Hematopoietic multipotent progenitor cell treated with erythropoietin and hydrocortisone succinate and interleukin-3 and kit ligand, for 8 days (in vitro differentiated cells): ENCODE data around the gene APOH.
"Not testable (repeated sequence)": the region's sequence is repeated elsewhere in the genome, so short reads cannot be mapped to it uniquely, and the experiment has no call there.

Experiments
- DNase-seq: peaks from one replicate; pipeline ENCODE4 v3.0.0-alpha.2; 2015

Gene APOH

GRCh38 chr17:66228887-66229782 lies at the start of gene APOH:
Gene APOH (minus strand): TSS chr17:66229415. CDS start chr17:66229379, 36 bp downstream.
- DNase-seq, result no peak

DNA sequence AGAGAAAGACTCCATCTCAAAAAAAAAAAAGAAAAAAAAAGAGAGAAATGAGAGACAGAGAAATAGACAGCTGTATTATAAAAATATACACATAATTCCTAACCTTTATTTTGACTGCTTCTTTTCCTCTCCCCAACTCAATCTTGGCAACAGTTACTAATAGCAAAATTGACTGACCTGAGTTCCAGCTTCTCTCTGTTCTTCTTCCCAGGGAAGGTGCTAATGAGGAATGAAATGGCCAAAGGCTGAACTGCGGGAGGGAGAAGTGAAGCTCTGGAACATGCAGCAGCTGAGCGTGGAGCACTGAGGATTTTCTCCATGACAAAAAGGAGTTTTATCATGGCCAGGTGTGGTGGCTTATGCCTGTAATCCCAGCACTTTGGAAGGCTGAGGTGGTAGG lies 48.0 kb upstream of the APOH start:
- no peak for DNase-seq

GRCh38 chr17:66276328-66276937 lies 47.2 kb upstream of the APOH start:
- no peak for DNase-seq

DNA sequence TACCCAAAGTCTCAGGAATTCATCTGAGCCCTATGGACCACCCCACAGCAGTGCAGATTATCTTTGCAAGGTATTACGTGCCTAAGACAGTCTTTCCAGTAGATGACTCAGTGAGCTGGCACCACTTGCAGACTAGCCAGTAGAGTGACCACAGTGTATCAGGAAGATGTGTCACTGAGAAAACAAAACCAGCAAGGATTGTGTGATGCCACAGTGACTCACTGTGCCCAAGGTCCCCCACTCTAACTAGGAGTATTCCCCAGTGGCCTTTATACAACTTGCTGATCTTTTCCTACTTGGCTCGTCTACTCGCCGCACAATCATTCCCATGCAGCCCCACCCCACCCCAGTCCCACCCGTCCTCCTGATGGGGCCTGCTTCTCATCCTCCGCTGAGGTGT lies 46.4 kb upstream of the APOH start:
- DNase-seq, result no peak

- DNase-seq, result no peak
These were observed 44.3 kb upstream of the APOH start for GRCh38 chr17:66273586-66273848.

- DNase-seq, result no peak
These were observed 43.8 kb upstream of the APOH start for GRCh38 chr17:66272811-66273585.

DNA sequence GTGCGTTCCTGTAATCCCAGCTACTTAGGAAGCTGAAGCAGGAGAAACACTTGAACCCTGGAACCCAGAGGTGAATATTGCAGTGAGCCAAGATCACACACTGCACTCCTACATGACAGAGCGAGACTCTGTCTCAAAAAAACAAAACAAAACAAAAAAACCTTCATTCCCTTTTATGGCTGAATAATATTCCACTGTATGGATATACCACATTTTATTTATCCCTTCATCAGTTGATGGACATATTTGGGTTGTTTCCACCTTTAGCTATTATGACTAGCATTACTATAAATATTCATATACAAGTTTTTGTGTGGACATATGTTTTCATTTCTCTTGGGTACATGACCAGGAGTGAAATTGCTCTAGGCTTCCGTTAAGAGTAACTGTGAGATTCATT lies 42.3 kb upstream of the APOH start:
- DNase-seq, result no peak

DNA sequence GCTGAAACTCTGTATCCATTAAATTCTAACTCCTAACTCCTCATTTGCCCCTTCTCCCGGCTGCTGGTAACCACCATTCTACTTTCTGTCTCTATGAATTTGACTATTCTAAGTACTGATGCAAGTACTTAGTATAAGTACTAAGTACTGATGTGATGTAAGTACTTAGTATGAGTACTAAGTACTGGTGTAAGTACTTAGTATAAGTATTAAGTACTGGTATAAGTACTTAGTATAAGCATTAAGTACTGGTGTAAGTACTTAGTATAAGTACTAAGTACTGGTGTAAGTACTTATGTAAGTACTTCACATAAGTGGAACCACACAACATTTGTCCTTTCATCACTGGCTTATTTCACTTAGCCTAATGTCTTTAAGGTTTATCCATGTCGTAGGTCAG lies 40.9 kb upstream of the APOH start:
- DNase-seq, result no peak

- no peak for DNase-seq
These were observed 39.2 kb upstream of the APOH start for GRCh38 chr17:66268247-66268927.

DNA sequence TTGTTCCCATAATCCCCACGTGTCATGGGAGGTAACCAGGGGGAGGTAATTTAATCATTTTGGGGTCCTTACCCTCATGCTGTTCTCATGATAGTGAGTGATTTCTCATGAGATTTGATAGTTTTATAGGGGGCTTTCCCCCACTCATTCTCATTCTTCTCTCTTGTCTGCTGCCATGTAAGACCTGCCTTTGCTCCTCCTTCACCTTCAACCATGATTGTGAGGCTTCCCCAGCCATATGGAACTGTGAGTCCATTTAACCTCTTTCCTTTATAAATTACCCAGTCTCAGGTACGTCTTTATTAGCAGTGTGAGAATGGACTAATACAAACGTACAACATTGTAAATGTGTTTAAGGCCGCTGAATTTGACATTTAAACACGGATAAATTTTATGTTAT lies 35.5 kb upstream of the APOH start:
- DNase-seq, result no peak

GRCh38 chr17:66262767-66263166 lies 33.6 kb upstream of the APOH start:
- no peak for DNase-seq

GRCh38 chr17:66260688-66261087 lies 31.5 kb upstream of the APOH start:
- no peak for DNase-seq

GRCh38 chr17:66260275-66260674 lies 31.1 kb upstream of the APOH start:
- DNase-seq, result no peak

DNA sequence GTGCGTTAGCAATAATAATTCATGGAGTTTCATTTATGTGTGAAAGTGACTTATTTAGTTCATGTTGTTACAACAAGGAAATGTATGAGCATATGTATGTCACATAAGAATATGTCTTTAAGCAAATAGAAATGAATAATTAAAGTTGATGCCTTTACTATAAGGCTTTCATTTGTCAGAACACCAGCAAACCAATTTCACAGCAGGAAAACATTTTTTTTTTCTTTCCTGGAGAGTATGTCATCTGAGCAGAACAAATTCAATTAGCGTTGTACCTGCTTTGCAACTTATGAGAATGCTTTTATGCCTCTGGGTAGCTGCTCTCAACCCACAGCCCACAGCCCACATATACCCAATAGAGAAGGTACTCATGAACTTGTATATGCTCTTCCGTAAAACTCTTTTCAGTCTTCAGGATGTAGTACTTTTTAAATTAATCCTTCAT lies 26.3 kb upstream of the APOH start:
- DNase-seq, result no peak

DNA sequence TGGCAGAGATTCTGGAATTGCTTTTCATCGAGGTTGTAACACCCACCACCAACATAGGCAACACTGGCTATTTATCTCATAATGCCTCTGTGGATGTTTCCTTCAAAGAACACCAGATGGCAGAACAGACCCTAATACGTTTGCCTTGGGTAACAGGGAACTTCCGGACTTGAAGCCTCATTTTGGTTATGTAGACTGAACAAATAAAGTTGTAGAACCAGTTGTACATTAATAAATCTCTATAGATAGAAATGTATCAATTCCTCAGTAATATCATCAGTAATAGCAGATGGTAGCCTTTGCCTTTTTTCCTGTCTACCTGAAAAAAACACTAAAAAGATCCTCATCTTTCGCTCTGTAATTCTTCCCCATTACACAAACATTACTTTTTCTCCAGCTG lies 25.9 kb upstream of the APOH start:
- peak; percentile 75 for DNase-seq

DNA sequence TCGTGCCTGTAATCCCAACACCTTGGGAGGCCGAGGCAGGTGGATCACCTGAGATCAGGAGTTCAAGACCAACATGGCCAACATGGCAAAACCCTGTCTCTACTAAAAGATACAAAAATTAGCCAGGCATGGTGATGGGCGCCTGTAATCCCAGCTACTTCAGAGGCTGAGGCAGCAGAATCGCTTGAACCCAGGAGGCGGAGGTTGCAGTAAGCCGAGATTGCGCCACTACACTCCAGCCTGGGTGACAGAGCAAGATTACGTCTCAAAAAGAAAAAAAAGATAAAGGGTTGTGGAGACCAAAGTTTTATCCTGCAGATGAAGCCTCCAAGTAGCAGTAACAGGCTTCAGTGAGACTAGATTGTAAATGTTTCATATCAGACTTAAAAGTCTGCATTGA lies 24.2 kb upstream of the APOH start:
- DNase-seq, result not testable (repeated sequence)

DNA sequence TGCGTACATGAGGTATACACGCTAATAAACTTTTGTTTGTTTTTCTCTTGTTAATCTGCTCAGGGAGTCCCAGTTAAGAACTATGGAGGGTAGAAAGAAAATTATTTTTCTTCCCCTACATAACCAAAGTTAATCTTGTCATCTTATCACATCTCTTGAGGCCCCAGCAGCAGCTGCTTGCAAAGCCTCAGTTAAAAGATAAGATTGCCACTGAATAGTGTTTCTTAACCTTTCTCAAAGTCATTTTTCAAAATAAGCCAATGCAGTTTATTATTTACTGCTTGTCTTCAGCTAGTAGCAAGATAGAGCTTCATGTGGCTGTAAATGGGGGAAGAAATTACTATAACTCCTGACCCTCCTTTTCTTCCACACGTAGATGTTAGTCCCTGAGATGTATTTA lies 21.5 kb upstream of the APOH start:
- no peak for DNase-seq

- DNase-seq, result no peak
These were observed 19.1 kb upstream of the APOH start for GRCh38 chr17:66248285-66248684.

DNA sequence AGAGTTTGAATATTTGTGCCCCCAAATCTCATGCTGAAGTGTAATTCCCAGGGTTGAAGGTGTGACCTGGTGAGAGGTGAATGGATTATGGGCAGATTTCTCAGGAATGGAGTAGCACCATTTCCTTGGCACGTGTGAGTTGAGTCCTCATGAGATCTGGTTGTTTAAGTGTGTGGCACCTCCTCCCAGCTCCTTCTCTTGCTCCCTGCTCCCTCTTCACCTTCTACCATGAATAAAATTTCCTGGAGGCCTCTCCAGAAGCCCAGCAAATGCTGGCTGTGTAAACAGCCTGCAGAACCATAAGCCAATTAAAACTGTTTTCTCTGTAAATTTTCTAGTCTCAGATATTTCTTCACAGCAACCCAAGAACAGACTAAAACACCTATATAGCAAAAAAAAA lies 12.6 kb upstream of the APOH start:
- DNase-seq, result no peak

DNA sequence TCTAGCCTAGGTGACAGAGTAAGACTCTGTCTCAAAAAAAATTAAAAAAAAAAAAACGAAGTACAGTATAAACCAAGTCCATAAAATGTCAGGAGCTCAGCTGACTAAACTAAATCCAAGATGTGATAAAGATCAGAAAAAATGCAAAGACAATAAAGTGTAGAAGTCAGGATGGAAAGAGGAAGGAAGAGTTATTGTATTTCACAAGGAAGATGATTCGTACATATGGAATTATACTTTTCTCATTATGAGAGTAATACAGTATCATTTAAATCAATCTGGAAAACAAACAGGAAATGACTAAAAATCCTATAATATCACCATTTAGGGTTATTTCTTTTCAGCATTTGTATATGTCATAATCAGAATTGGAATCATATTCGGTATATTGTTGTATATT lies 11.4 kb upstream of the APOH start:
- no peak for DNase-seq

- no peak for DNase-seq
These were observed 10.8 kb upstream of the APOH start for GRCh38 chr17:66240013-66240412.

- no peak for DNase-seq
These were observed 6.3 kb upstream of the APOH start for GRCh38 chr17:66235377-66235994.

DNA sequence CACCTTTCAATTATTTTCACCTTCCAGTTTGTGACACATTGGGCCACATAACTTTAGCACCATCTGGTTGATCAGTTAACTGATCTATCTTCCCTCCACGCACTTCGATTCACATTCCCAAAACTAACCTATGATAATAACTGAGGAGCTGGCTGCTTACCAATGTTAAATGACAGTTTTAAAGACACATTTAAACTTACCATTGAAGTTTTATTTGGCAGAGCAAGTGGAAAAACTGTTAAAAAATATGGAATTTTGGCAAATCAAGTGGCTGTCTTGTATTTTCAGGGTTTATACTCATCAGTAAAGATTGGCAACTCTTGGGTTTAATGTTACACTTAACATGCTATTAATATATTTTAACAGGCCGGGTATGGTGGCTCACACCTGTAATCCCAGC lies 5.4 kb upstream of the APOH start:
- no peak for DNase-seq
